ENCODE data around the gene PLEKHB2.
"Not testable (repeated sequence)": the region's sequence is repeated elsewhere in the genome, so short reads cannot be mapped to it uniquely, and the experiment has no call there.

PLEKHB2 gene, protein sequence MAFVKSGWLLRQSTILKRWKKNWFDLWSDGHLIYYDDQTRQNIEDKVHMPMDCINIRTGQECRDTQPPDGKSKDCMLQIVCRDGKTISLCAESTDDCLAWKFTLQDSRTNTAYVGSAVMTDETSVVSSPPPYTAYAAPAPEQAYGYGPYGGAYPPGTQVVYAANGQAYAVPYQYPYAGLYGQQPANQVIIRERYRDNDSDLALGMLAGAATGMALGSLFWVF

GRCh38 chr2:131105156-131105949 is at the start of gene PLEKHB2:
PLEKHB2 (plus strand) TSS chr2:131105336; CDS start chr2:131120942, 15,606 bp downstream.
- peak; percentile 90 for DNase-seq (ENCODE audit: low read depth)

GRCh38 chr2:131056204-131056931 is 48.8 kb upstream of the PLEKHB2 start:
- DNase-seq (ENCODE audit: low read depth), result no peak

DNA sequence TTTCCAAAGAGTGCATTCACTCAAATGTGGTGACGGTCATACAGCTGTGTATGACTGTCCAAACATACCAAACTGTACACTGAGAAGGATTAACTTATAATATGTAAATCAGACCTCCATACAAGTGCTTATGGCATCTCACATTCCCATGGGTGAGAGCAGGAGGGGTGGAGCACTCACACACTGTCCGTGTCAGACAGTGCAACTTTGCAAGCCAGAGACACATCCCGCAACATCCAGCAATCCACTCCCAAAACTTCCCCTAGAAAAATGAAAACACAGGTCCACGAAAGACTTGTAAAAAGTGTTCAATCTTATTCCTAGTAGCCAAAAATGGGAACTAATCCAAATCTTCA is 48.2 kb upstream of the PLEKHB2 start:
- no peak for DNase-seq (ENCODE audit: low read depth)

DNA sequence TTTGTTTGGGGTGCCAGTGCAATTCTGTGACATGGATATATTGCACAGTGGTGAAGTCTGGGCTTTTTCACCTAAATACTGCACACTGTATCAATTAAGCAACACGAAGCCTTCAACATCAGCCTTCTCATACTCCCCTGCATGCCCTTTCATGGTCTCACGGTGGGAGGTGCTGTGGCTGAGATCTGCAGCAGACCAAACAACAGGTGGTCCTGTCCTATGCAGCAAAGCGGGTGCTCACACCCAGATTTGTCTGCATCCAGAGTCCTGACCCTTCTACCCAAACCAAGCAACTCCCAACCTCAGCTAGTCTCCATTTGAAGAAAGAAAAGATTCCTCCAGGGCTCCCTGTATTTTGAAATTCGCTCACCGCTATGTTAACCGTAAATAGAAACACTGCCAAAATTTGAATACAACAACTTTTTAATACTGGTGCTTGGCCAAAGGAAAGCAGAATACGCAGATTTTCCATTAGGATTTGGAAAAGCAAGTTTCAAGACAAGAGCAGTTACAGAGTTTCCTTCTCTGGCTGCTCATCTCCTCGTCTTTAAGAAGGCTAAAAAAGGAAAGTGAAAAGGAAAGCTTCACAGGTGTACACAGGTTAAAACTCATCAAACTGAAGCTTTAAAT is 46.8 kb upstream of the PLEKHB2 start:
- DNase-seq (ENCODE audit: low read depth), result no peak

GRCh38 chr2:131058920-131059319 is 46.2 kb upstream of the PLEKHB2 start:
- DNase-seq (ENCODE audit: low read depth), result no peak

GRCh38 chr2:131063501-131064283 is 41.4 kb upstream of the PLEKHB2 start:
- DNase-seq (ENCODE audit: low read depth), result no peak

DNA sequence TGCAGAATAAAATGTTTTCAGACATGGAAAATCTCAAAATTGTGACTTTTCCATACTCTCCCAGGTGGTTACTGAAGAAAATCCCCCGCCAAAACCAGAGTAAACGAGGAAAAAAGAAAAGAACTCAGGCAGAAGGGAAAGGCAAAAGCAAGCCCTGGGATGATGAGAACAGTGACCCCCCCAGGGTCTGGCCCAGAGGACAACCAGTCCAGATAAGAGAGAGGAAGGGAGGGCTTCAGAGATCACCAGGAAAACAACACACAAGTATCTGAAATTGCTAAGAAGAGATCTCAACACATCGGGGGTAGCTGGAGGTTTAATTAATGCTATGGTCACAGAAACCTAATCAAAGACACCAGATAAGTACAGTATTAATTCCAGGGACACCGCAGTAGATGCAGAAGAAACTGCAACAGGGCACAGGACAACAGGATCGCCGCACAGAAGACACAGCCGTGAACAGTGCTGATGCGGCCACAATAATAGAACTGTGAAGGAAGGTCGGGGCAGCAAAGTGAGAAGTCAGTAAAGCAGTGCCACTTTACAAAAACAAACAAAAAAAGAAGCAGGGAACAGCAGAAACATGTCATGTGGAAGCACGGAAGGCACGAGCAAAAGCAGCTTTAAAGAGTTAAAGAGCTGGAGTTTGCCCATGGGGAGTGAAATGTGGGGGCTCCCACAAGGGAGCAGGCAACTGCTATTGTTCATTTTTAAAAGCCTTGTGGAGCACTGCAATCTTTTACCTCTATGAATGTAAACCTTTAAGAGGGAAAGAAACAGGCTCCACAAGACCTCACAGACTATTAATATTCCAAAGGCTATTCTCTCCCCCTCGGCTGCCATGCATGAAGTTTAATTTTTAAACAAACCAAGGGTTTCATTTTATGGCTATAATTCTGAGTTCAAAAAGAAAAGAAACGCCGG is 40.3 kb upstream of the PLEKHB2 start:
- no peak for DNase-seq (ENCODE audit: low read depth)

GRCh38 chr2:131067465-131068125 is 37.5 kb upstream of the PLEKHB2 start:
- no peak for DNase-seq (ENCODE audit: low read depth)

DNA sequence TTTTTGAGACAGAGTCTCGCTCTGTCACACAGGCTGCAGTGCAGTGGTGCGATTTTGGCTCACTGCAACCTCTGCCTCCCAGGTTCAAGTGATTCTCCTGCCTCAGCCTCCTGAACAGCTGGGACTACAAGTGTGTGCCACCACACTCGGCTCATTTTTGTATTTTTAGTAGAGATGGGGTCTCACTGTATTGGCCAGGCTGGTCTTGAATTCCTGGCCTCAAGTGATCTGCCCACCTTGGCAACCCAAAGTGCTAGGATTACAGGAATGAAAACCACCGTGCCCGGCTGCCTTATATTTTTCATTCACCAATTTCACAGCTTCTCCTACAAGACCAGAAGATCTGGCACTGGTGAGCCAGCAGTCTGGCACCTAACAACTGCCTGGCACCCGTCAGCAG is 37.0 kb upstream of the PLEKHB2 start:
- DNase-seq (ENCODE audit: low read depth), result not testable (repeated sequence)

DNA sequence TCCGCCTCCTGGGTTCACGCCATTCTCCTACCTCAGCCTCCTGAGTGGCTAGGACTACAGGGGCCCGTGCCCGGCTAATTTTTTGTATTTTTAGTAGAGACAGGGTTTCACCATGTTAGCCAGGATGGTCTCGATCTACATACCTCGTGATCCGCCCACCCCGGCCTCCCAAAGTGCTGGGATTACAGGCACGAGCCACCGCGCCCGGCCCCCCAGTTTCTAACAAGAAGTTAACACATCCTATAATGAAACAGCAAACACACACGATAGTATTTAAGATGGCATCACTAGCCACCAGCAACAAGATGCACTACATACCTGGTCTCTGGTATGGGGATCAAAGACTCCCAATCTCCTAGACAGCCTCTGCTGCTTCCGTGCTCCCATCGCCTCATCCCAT is 29.6 kb upstream of the PLEKHB2 start:
- DNase-seq (ENCODE audit: low read depth), result not testable (repeated sequence)

DNA sequence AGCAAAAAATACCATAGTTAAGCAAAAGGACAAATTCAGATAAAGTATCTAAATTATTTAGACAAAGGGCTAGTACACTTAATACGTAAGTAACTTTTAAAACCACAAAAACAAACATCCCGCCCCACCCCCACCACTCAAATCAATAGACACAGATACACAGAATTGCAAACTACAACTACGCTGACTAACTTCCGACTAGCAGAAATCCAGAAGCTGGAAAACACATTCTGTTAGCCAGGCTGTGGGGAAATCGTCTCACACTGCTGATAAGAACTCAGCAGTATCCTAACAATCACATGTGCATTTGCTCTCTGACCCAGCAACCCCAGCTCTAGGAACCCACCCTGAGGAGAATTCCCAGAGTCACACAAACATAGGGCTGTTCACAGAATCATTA is 28.4 kb upstream of the PLEKHB2 start:
- DNase-seq (ENCODE audit: low read depth), result no peak

GRCh38 chr2:131077182-131077846 is 27.8 kb upstream of the PLEKHB2 start:
- no peak for DNase-seq (ENCODE audit: low read depth)

DNA sequence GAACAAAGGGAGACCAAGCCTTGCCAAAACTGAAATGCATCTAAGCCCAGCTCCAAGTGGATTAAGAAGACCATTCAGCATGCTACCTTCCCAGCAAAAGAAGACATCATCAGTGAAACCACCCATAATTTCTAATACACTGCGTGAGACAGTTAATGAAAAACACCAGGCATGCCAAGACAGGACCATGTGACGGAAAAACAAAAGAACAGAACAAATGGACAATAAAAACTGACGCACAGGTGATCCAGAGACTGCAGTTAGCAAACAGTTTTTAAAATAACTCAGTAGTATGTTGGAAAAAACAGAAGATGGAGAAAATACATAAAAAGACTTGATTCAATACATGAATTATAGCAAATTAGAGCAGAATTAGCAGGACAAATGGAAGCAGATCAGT is 27.2 kb upstream of the PLEKHB2 start:
- no peak for DNase-seq (ENCODE audit: low read depth)

DNA sequence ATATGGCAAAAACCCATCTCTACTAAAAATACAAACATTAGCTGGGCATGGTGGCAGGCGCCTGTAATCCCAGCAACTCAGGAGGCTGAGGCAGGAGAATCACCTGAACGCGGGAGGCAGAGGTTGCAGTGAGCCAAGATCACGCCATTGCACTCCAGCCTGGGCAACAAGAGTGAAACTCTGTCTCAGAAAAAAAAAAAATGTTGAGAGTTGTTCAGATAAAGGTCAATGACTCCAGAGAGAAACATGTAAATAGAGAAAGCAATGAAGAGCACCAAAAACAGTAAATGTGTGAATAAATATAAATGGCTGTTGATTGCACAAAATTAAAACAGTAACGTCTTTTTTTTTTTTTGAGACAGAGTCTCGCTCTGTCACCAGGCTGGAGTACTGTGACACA is 25.2 kb upstream of the PLEKHB2 start:
- DNase-seq (ENCODE audit: low read depth), result not testable (repeated sequence)

- no peak for DNase-seq (ENCODE audit: low read depth)
These were observed 23.9 kb upstream of the PLEKHB2 start for GRCh38 chr2:131081190-131081589.

- no peak for DNase-seq (ENCODE audit: low read depth)
These were observed 19.5 kb upstream of the PLEKHB2 start for GRCh38 chr2:131085646-131086045.

DNA sequence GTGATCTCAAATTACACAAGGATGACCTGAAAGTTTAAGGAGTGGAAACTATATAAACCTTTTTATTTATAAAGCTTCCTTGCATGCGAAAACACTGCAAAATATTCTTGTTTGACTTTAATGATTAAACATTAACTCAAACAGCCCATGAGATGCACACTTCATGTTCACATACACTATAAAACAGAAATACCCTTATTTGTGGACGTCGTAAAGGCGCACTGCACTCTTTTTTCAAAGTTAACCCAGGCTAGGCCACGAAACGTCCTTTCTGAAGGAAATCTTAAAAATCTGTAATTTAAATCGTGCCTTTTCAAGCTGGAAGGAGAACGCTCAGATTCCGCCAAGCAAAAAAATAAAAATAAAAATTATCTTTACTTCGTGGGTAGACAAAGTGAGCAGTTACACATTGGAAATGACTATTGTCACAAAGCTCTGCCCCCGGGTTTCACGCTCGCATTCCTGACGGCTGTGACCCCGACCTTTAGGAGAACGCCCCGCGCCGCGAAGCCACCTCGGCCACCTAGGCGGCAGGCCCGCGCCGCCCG is 12.6 kb upstream of the PLEKHB2 start:
- no peak for DNase-seq (ENCODE audit: low read depth)

DNA sequence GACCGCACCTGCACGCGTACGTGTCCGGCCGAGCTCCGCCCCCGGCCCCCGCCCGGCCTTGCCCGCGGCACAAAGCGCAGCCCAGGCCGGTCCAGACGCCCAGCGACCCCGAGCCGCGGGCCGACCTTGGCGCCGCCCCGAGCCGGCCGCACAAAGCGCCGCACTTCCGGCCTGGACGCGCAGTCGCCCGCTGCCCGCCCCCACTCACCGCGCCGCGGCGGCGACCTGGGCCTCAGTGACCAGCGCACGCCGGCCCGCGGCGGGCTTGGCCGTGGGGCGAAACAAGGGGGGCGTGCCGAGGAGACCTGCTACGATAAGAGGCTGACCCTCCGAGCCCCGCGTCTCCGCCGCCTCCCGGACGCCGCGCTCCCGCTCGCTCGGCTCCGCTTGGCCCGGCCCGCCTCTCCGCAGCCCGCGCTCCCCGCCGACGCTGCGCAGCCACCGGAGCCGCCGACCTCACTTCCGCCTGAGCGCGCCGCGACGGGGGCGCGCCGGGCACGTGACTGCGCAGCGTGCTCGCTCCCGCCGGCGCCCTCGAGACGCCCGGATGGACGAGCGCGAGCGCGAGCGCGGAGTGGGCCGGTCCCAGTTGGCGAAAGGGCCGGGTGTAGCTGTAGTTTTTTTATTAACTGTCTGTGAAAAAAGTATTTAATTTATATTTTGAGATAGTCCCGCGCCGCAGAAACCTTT is 12.0 kb upstream of the PLEKHB2 start, which contains the start of gene FAM168B:
Gene FAM168B, minus strand, starts transcription at position 455 of the 690 bp plus-strand sequence. CDS start 10,814 bp downstream, outside the sequence.
- DNase-seq (ENCODE audit: low read depth), result peak; percentile 86

All from stimulated activated CD8-positive, alpha-beta memory T cell treated with anti-CD3 and anti-CD28 coated beads, Interleukin-12 subunit alpha, Interleukin-12 subunit beta, amount 100 ng/mL, for 4 hours (primary cell).